Keratinocyte (primary cell): ENCODE measurements around the gene SOX15. TPM values are rescaled to one million over a fixed set of nuclear protein-coding genes. Genes with fewer than 3 reads are reported as not detected.
A peak's percentile ranks its signal among the peaks of the same experiment; 100 is the strongest.

Experiments used
- DNase-seq: peaks from one replicate; pipeline ENCODE4 v3.0.0-alpha.2; 2011; ENCODE audit warnings: low read depth, missing footprints, low spot score
- FAIRE-seq: peaks from 2 replicates; lab custom pipeline; 2011; peaks lifted over from hg19 to GRCh38; lab: Jason Lieb, UNC
- H2AFZ ChIP-seq: 2 replicates; pipeline ENCODE4 v1.6.0; 2012; ENCODE audit warnings: low read length, control low read depth, inconsistent platforms; ENCODE audit not compliant: control insufficient read depth
- H3K27ac ChIP-seq: 2 replicates; pipeline ENCODE4 v1.5.1; 2011; ENCODE audit warnings: low read length; ENCODE audit not compliant: control insufficient read depth, insufficient read depth
- H3K27me3 ChIP-seq: 3 replicates; pipeline ENCODE4 v1.6.0; 2011; ENCODE audit warnings: low read length; ENCODE audit not compliant: control insufficient read depth, insufficient read depth; ENCODE audit errors: extremely low read depth
- H3K36me3 ChIP-seq, 2 experiments: 2 replicates in 1 of 2; 3 replicates in 1 of 2; pipeline ENCODE4 v1.5.1; 2011; ENCODE audit warnings: low read length in 2 of 2, mild to moderate bottlenecking in 1 of 2; ENCODE audit not compliant: control insufficient read depth in 2 of 2, insufficient read depth in 2 of 2; ENCODE audit errors: extremely low read depth in 1 of 2
- H3K4me1 ChIP-seq: 3 replicates; pipeline ENCODE4 v1.5.1; 2011; ENCODE audit warnings: low read length; ENCODE audit not compliant: control insufficient read depth, insufficient read depth; ENCODE audit errors: extremely low read depth
- H3K4me2 ChIP-seq: 3 replicates; pipeline ENCODE4 v1.6.0; 2011; ENCODE audit warnings: low read depth, low read length; ENCODE audit not compliant: control insufficient read depth, insufficient read depth; ENCODE audit errors: extremely low read depth
- H3K4me3 ChIP-seq, 3 experiments: fragments of 200-600 bp in 1 of 3; sonication (generic) in 1 of 3; 2 replicates in 2 of 3; 3 replicates in 1 of 3; pipeline ENCODE4 v1.5.1; 2011 to 2016; ENCODE audit warnings: low read length in 3 of 3, mild to moderate bottlenecking in 3 of 3, control low read depth in 2 of 3, inconsistent platforms in 1 of 3, low read depth in 1 of 3, mixed read lengths in 1 of 3, mixed run types in 1 of 3, moderate library complexity in 1 of 3; ENCODE audit not compliant: control insufficient read depth in 2 of 3, insufficient read depth in 2 of 3; ENCODE audit errors: extremely low read depth in 1 of 3
- H3K79me2 ChIP-seq: 2 replicates; pipeline ENCODE4 v1.6.0; 2012; ENCODE audit warnings: low read length; ENCODE audit not compliant: control insufficient read depth, insufficient read depth
- H3K9ac ChIP-seq: 3 replicates; pipeline ENCODE4 v1.6.0; 2011; ENCODE audit warnings: low read length; ENCODE audit not compliant: control insufficient read depth, insufficient read depth; ENCODE audit errors: extremely low read depth
- H3K9me1 ChIP-seq: 3 replicates; pipeline ENCODE4 v1.6.0; 2011; ENCODE audit warnings: low read length; ENCODE audit not compliant: control insufficient read depth, insufficient read depth; ENCODE audit errors: extremely low read depth
- H3K9me3 ChIP-seq: 2 replicates; pipeline ENCODE4 v1.5.1; 2012; ENCODE audit warnings: low read depth, low read length; ENCODE audit not compliant: control insufficient read depth
- H4K20me1 ChIP-seq: 3 replicates; pipeline ENCODE4 v1.6.0; 2011; ENCODE audit warnings: low read length; ENCODE audit not compliant: control insufficient read depth, insufficient read depth; ENCODE audit errors: extremely low read depth
- CTCF ChIP-seq, 3 experiments: IDR thresholded peaks in 1 of 3; conservative IDR thresholded peaks in 1 of 3; optimal IDR thresholded peaks in 1 of 3; 2 replicates in 2 of 3; 3 replicates in 1 of 3; pipeline versions ENCODE3 to v1.5.1; 2011; ENCODE audit warnings: low read length in 3 of 3, mild to moderate bottlenecking in 3 of 3, moderate library complexity in 2 of 3, control low read depth in 1 of 3, inconsistent platforms in 1 of 3; ENCODE audit not compliant: insufficient read depth in 2 of 3; ENCODE audit errors: extremely low read depth in 1 of 3
- EZH2 ChIP-seq: IDR thresholded peaks from one replicate; pipeline ENCODE4 v1.6.1; 2012; ENCODE audit warnings: inconsistent platforms, mild to moderate bottlenecking, low read length, moderate library complexity
- dilution Hi-C: fragments of 300-500 bp; cut with MboI; formaldehyde crosslinking; loops from one replicate; pipeline ENCODE4 v1.7.0; 2020; ENCODE audit warnings: low sequenced_read_pairs; ENCODE audit not compliant: extremely low pct_ligation_motif_present
- polyA plus RNA-seq, 5 experiments: library from polyadenylated mRNA; depleted of rRNA in 3 of 5; stranded (reverse) in 3 of 5; stranded (forward) in 1 of 5; unstranded in 1 of 5; fragments of >200 nt; gene quantifications; 1 replicate in 1 of 5; 2 replicates in 3 of 5; 3 replicates in 1 of 5; pipeline versions ENCODE4 v1.2.1 to v1.2.3, GENCODE V29; 2011 to 2012; ENCODE audit warnings: missing spikeins in 2 of 5, low read depth in 1 of 5, low replicate concordance in 1 of 5

SOX15 gene
- polyA plus RNA-seq, 1 donor (not counting 4 experiments of a cell fraction or from before 2014, with no cell fraction given), result 86.2 TPM

DNA sequence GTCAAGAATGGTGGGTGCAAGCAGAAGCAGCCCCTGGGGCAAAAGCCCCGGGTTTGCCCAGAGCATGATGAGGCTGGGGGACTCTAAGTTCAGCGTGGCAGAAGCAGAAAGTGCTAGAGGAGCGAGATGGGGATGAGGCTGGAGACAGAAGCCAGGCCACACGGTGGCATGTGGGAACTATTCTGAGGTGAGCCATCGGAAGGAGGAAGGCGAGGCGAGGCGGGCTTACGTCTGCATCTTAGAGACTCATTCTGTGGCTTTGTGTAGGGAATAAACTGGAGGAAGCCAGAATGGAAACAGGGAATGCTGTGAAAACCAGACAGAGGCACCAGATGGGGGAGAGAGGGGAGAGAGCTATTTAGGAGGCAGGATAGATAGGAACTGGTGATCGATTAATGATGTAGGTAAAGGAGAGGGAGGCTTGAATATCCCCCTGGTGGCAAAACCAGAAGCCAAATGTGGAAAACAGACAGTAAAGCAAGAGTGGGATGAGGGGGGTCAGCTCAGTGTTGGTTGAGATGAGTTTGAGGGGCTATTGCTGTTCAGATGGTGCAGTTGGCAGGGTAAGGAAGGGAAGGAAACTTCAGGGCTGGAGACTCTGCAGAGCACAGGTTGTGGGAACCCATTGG is 34.5 kb downstream of the SOX15 start:
- Histone ChIP-seq H3K27ac (no peak overlapping the region), H3K9ac (no peak overlapping the region), H3K79me2 (no peaks in the 10 kb centered on the region), H3K4me3 (no peak overlapping the region), H3K9me1 (no peaks in the 10 kb centered on the region), H2AFZ (no peak overlapping the region), H3K36me3 (no peaks in the 10 kb centered on the region), H3K9me3 (no peaks in the 10 kb centered on the region), H3K4me1 (peaks cover 26% of the 10 kb centered on the region), H3K27me3 (no peaks in the 10 kb centered on the region), H4K20me1 (no peaks in the 10 kb centered on the region), H3K4me2 (no peak overlapping the region)
- peak in 2 of 3 experiments; percentile 10 to 12 for TF ChIP-seq CTCF (optimal IDR thresholded peaks at IDR 0.05 in 1 of 3, IDR thresholded peaks at IDR 0.05 in 1 of 3, conservative IDR thresholded peaks at IDR 0.05 in 1 of 3; ENCODE audit: extremely low read depth in 1 of 3, insufficient read depth in 2 of 3, low read length in 3 of 3)
- no peak for TF ChIP-seq EZH2
- dilution Hi-C loops, result no loop called here
- no peak for FAIRE-seq
- DNase-seq, result no peak

GRCh38 chr17:7553356-7553755 is 36.5 kb downstream of the SOX15 start:
- H2AFZ ChIP-seq, result no peak overlapping the region
- H3K9me1 ChIP-seq, result no peaks in the 10 kb centered on the region
- TF ChIP-seq EZH2 (no peak), CTCF (optimal IDR thresholded peaks at IDR 0.05 in 1 of 3, IDR thresholded peaks at IDR 0.05 in 1 of 3, conservative IDR thresholded peaks at IDR 0.05 in 1 of 3; ENCODE audit: extremely low read depth in 1 of 3, insufficient read depth in 2 of 3, low read length in 3 of 3) (no peak)
- peaks cover 14% of the 10 kb centered on the region for H3K4me1 ChIP-seq
- no peaks in the 10 kb centered on the region for H3K36me3 ChIP-seq
- H3K4me2 ChIP-seq, result no peak overlapping the region
- no peak overlapping the region for H3K4me3 ChIP-seq
- no peak overlapping the region for H3K9ac ChIP-seq
- dilution Hi-C loops, result no loop called here
- H4K20me1 ChIP-seq, result no peaks in the 10 kb centered on the region
- DNase-seq, result no peak
- H3K9me3 ChIP-seq, result no peaks in the 10 kb centered on the region
- FAIRE-seq, result peak; percentile 13
- no peaks in the 10 kb centered on the region for H3K27me3 ChIP-seq
- no peaks in the 10 kb centered on the region for H3K79me2 ChIP-seq
- no peak overlapping the region for H3K27ac ChIP-seq
